ENCODE results near the gene PHACTR3.

DNA sequence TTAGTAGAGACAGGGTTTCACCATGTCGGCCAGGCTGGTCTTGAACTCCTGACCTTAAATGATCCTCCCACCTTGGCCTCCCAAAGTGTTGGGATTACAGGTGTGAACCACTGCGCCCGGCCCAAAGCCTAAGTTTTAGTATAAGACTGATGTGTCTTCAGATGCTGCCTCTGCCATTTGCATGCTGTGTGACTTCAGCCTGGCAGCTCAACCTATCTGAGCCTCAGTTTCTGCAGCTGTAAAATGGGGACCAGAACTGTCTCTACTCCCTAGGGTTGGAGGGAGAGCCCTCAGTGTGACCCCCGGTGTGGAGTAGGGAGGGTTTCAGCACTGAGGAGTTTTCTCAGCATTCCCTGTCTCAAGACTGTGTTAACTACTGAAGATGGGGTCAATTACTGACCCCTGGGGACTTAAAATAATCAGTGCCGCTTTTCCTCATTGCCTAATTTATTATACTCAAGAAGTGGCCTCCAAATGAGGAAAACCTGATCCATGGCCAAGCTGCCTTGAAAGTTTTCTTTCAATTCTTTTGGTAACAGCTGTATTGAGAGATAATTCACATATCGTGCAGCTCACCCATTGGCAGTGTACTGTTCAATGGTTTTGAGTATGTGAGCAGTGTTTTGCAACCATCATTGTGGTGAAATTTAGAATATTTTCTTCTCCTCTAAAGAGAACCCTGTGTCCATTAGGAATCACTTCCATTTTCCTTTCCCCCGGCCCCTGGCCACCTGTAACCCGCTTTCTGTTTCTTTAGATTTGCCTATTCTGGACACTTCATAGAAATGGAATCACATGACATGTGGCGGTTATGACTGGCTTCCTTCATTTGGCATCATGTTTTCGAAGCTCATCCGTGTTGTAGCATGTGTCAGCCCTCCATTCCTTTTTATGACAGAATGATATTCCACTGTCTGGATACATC lies 64.8 kb downstream of the PHACTR3 start:
- TF ChIP-seq, protein P1, sequence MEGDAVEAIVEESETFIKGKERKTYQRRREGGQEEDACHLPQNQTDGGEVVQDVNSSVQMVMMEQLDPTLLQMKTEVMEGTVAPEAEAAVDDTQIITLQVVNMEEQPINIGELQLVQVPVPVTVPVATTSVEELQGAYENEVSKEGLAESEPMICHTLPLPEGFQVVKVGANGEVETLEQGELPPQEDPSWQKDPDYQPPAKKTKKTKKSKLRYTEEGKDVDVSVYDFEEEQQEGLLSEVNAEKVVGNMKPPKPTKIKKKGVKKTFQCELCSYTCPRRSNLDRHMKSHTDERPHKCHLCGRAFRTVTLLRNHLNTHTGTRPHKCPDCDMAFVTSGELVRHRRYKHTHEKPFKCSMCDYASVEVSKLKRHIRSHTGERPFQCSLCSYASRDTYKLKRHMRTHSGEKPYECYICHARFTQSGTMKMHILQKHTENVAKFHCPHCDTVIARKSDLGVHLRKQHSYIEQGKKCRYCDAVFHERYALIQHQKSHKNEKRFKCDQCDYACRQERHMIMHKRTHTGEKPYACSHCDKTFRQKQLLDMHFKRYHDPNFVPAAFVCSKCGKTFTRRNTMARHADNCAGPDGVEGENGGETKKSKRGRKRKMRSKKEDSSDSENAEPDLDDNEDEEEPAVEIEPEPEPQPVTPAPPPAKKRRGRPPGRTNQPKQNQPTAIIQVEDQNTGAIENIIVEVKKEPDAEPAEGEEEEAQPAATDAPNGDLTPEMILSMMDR (IDR thresholded peaks at IDR 0.05) = no peak
- no peak for TF ChIP-seq EP300 (IDR thresholded peaks at IDR 0.05)

All from gastroesophageal sphincter (tissue), 3 donors.